ENCODE results near the gene PDE4D.
"Not testable (repeated sequence)": the region's sequence is repeated elsewhere in the genome, so short reads cannot be mapped to it uniquely, and the experiment has no call there.

PDE4D gene

GRCh38 chr5:59575648-59576445 lies 317.7 kb downstream of the PDE4D start:
- H3K27ac ChIP-seq, result no peak overlapping the region
- TF ChIP-seq, protein P1, sequence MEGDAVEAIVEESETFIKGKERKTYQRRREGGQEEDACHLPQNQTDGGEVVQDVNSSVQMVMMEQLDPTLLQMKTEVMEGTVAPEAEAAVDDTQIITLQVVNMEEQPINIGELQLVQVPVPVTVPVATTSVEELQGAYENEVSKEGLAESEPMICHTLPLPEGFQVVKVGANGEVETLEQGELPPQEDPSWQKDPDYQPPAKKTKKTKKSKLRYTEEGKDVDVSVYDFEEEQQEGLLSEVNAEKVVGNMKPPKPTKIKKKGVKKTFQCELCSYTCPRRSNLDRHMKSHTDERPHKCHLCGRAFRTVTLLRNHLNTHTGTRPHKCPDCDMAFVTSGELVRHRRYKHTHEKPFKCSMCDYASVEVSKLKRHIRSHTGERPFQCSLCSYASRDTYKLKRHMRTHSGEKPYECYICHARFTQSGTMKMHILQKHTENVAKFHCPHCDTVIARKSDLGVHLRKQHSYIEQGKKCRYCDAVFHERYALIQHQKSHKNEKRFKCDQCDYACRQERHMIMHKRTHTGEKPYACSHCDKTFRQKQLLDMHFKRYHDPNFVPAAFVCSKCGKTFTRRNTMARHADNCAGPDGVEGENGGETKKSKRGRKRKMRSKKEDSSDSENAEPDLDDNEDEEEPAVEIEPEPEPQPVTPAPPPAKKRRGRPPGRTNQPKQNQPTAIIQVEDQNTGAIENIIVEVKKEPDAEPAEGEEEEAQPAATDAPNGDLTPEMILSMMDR (IDR thresholded peaks at IDR 0.05), result no peak
- no peak for TF ChIP-seq ZFX (IDR thresholded peaks at IDR 0.05; ENCODE audit: borderline replicate concordance)

- not testable (repeated sequence) for H3K27ac ChIP-seq
These were observed 320.0 kb downstream of the PDE4D start for GRCh38 chr5:59573509-59573908.

DNA sequence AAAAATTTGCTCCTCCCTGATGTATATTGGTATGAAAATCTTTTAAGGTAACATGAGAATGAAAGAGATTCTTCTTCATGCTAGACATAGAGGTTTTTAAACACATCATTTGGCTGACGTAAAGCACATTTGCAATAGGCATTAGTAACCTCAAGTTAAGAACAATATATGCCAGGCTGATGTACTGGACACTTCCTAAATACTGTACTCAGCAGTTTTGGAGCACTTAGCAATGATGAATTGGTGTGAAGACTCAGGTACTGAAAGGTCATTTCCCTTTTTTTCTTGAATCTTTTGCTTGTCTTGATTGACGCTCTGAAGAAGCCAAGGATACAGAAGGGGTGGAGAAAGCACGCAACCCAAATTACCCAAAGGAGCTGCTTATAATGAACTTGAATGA lies 322.5 kb downstream of the PDE4D start:
- no peak overlapping the region for H3K27ac ChIP-seq
- TF ChIP-seq, protein P1 (IDR thresholded peaks at IDR 0.05), result no peak
- no peak for TF ChIP-seq ZFX (IDR thresholded peaks at IDR 0.05; ENCODE audit: borderline replicate concordance)

DNA sequence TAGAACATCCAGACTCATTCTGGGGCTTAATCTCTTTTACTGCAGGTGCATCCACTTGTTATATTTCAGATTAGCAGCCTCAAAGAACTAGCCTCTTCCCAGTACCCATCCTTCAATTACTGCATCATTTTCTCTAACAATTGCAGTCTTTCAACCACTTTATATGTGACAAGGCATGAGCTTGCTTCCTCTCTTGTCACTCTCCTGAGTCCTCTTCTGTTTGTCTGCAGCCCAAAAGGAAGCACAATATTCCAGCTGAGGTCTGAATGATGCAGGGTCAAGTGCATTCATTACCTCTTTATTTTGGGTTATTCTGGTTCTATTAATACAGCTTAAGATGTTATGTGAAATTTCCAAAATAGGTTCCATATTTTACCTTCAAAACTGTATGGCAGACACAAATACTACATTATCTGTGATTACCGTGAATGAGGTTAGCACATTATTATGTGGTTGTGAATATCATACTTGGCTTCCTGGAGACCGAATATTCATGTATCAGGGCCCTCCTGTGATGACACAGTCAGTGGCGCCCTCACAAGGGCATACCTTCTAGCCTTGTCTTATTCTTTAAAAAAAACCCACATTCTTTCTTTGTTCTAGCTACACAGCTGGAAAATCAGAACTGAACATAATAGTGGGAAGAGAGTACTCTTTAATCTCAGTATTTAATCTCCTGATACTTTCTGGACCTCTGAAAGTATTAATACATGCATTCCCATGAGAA lies 323.8 kb downstream of the PDE4D start:
- no peak overlapping the region for H3K27ac ChIP-seq

DNA sequence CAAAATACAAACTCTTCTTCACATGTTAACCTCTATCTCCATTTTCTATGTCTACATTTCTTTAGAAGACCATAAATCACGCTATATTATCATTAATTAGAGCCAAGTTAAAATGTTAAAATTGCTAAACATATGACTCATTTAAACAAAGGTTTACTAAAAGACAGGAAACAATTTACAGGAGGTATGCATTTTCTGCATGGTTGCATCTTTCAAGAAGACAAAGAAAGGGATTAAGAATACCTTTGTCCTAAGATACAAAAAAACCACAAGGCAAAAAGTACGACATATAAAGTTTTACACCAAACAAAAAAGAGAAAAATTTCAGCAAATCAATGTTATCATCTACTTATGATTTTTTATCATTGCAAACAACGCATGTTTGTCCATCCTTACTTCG lies 324.4 kb downstream of the PDE4D start:
- no peak overlapping the region for H3K27ac ChIP-seq

More for the DNA sequence above, 323.8 kb downstream of the PDE4D start:
- TF ChIP-seq, protein P1 (IDR thresholded peaks at IDR 0.05), result no peak
- TF ChIP-seq ZFX (IDR thresholded peaks at IDR 0.05; ENCODE audit: borderline replicate concordance), result no peak

DNA sequence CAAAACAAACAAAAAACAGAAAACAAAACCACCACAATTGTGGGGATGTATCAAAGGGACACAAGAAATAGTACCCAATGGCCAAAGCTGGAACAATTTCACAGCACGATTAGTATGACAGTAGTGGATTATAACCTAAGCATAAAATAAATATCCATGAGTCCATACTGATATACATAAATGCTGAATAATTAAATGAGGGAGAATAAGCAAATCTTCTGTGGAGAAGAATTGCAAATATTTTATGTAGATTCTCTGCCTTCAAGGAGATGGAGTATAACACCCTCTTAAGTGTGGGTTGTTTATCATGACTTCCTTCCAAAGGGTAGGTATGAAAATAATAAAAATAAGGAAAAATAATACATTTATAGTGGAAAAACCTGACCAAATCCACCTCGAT lies 325.4 kb downstream of the PDE4D start:
- no peak overlapping the region for H3K27ac ChIP-seq
- TF ChIP-seq, protein P1 (IDR thresholded peaks at IDR 0.05), result no peak
- TF ChIP-seq ZFX (IDR thresholded peaks at IDR 0.05; ENCODE audit: borderline replicate concordance), result no peak

More for the DNA sequence above, 324.4 kb downstream of the PDE4D start:
- TF ChIP-seq, protein P1 (IDR thresholded peaks at IDR 0.05), result no peak
- no peak for TF ChIP-seq ZFX (IDR thresholded peaks at IDR 0.05; ENCODE audit: borderline replicate concordance)

- TF ChIP-seq, protein P1 (IDR thresholded peaks at IDR 0.05), result no peak
- no peak for TF ChIP-seq ZFX (IDR thresholded peaks at IDR 0.05; ENCODE audit: borderline replicate concordance)
- H3K27ac ChIP-seq, result no peak overlapping the region
These were observed 328.0 kb downstream of the PDE4D start for GRCh38 chr5:59565551-59565950.

Measured in 22Rv1 (cell line).